Uterus (tissue), 4 donors: Measurements from ENCODE around the gene DPP4. TPM values are rescaled to one million over a fixed set of nuclear protein-coding genes. Genes with fewer than 3 reads are reported as not detected.

ENCODE experiments used
- DNase-seq, 2 donors: peaks; one replicate each; pipeline ENCODE4 v3.0.0-alpha.2; 2019 to 2020
- H3K27ac ChIP-seq, 2 donors: fragments of 200-600 bp; sonication (generic); 1 replicate in 1 of 2; 2 replicates in 1 of 2; pipeline ENCODE4 v1.5.1; 2016 to 2018
- H3K27me3 ChIP-seq, 2 donors: fragments of 200-600 bp; sonication (generic); one replicate each; pipeline ENCODE4 v1.5.1; 2018 to 2019; ENCODE audit warnings: control low read depth in 1 of 2
- H3K36me3 ChIP-seq, 2 donors: fragments of 200-600 bp; sonication (generic); one replicate each; pipeline ENCODE4 v1.5.1; 2019; ENCODE audit warnings: control low read depth in 1 of 2
- H3K4me1 ChIP-seq, 2 donors: fragments of 200-600 bp; sonication (generic); one replicate each; pipeline ENCODE4 v1.5.1; 2018 to 2019; ENCODE audit warnings: control low read depth in 1 of 2
- H3K4me3 ChIP-seq, 2 donors: fragments of 200-600 bp; sonication (generic); 1 replicate in 1 of 2; 2 replicates in 1 of 2; pipeline ENCODE4 v1.5.1; 2018 to 2019; ENCODE audit warnings: mild to moderate bottlenecking in 1 of 2
- H3K9me3 ChIP-seq, 2 donors: fragments of 200-600 bp; sonication (generic); one replicate each; pipeline ENCODE4 v1.5.1; 2019; ENCODE audit warnings: control low read depth in 1 of 2
- POLR2A ChIP-seq, 2 donors: fragments of 450-650 bp; IDR thresholded peaks; one replicate each; pipeline ENCODE4 v1.6.1; 2016; ENCODE audit warnings: antibody characterized with exemption in 2 of 2, mild to moderate bottlenecking in 1 of 2, moderate library complexity in 1 of 2
- intact Hi-C: fragments of 100-400 bp; cut with DNase I; formaldehyde crosslinking; loops from one replicate; pipeline ENCODE4 v1.15.1; 2023; ENCODE audit warnings: low total_unique reads
- total RNA-seq, 4 donors: library from RNA; depleted of rRNA in 3 of 4; stranded (reverse); fragments of >200 nt in 3 of 4; gene quantifications; one replicate each; pipeline versions ENCODE4 v1.1.0 to v1.2.4, GENCODE V29; 2014 to 2023
- TF ChIP-seq, protein P1 (sequence below), 4 experiments: fragments of 200-600 bp in 2 of 4; fragments of 450-650 bp in 2 of 4; sonication (generic) in 2 of 4; IDR thresholded peaks; one replicate each; pipeline ENCODE4 v1.5.1; 2016 to 2019; ENCODE audit warnings: antibody characterized with exemption in 4 of 4, mild to moderate bottlenecking in 2 of 4, moderate library complexity in 1 of 4
- donor health status: DM: yes; HTN: yes; CAD: no.

Gene DPP4
- total RNA-seq, 4 donors from 2014 or later = 1.8 to 36.3 (median 5.0) TPM

DNA sequence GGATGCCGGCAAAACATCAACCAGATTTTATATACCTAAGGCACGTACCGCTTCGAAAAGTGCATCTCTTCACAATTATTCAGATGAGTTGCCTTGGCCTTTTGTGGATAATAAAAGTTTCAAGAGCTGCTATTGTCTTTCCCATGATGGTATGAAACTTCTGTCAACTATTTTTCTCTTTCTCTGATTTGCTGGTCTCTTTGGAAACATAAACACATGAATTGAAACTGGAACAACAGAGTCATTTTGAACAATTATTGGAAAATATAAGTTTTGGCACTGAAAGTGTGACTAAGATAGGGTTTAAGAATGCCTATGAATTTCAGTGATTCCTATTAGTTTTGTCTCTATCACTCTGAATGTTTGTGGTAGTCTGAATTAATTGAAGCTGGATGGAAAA lies 109.9 kb downstream of the DPP4 start:
- no peak for TF ChIP-seq POLR2A (IDR thresholded peaks at IDR 0.05)
- intact Hi-C loops = no loop called here
- Histone ChIP-seq H3K4me1 (no peaks in the 10 kb centered on the region), H3K9me3 (no peaks in the 10 kb centered on the region), H3K36me3 (no peaks in the 10 kb centered on the region), H3K27me3 (no peaks in the 10 kb centered on the region), H3K27ac (no peak overlapping the region), H3K4me3 (no peak overlapping the region)
- DNase-seq = no peak

DNA sequence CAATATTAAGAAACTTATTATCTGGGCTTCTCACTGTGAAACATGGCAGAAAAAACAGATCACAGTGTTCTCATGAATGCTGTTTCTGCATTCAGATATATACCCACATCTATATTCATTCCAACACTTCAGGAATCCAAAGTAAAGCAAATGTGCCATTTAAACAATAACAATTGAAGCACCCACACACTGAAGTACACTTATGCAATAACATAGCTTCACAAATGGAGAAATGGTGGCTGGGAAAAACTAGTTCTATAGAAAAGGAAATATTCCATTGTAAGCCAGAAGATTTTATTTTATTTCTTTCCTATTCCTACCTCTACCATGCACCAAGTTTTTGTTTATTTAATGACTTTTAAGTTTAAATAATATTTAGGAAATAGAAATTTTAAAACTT lies 111.9 kb downstream of the DPP4 start:
- no peak for DNase-seq
- H3K36me3 ChIP-seq = no peaks in the 10 kb centered on the region
- H3K4me1 ChIP-seq = no peaks in the 10 kb centered on the region
- no peaks in the 10 kb centered on the region for H3K27me3 ChIP-seq
- no peaks in the 10 kb centered on the region for H3K9me3 ChIP-seq
- H3K27ac ChIP-seq = no peak overlapping the region
- H3K4me3 ChIP-seq = no peak overlapping the region
- TF ChIP-seq, protein P1, sequence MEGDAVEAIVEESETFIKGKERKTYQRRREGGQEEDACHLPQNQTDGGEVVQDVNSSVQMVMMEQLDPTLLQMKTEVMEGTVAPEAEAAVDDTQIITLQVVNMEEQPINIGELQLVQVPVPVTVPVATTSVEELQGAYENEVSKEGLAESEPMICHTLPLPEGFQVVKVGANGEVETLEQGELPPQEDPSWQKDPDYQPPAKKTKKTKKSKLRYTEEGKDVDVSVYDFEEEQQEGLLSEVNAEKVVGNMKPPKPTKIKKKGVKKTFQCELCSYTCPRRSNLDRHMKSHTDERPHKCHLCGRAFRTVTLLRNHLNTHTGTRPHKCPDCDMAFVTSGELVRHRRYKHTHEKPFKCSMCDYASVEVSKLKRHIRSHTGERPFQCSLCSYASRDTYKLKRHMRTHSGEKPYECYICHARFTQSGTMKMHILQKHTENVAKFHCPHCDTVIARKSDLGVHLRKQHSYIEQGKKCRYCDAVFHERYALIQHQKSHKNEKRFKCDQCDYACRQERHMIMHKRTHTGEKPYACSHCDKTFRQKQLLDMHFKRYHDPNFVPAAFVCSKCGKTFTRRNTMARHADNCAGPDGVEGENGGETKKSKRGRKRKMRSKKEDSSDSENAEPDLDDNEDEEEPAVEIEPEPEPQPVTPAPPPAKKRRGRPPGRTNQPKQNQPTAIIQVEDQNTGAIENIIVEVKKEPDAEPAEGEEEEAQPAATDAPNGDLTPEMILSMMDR (IDR thresholded peaks at IDR 0.05) = no peak
- no peak for TF ChIP-seq POLR2A (IDR thresholded peaks at IDR 0.05)
- intact Hi-C loops = no loop called here

DNA sequence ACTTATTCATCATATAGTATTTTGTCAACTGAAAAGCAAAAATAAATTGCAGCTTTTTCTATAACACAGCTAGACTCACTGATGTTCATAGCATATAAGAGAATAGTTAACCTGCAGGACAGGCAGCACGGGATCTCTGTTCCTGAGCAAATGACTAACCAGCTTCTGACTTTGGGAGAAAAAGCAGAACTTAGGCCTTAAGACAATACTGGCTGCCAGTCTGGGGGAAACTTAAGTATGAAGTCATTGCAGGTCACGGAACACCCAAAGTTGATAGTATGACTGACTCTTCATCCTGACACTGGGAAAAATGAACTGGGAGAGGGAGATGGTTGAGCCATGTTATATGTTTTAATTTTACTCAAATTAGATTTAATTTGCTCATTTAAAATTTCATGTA lies 113.0 kb downstream of the DPP4 start:
- no peaks in the 10 kb centered on the region for H3K27me3 ChIP-seq
- DNase-seq = no peak
- H3K27ac ChIP-seq = no peak overlapping the region
- H3K36me3 ChIP-seq = no peaks in the 10 kb centered on the region
- no peaks in the 10 kb centered on the region for H3K4me1 ChIP-seq
- H3K4me3 ChIP-seq = no peak overlapping the region
- no peaks in the 10 kb centered on the region for H3K9me3 ChIP-seq
- TF ChIP-seq POLR2A (IDR thresholded peaks at IDR 0.05) = no peak
- TF ChIP-seq, protein P1 (IDR thresholded peaks at IDR 0.05) = no peak
- intact Hi-C loops = no loop called here

DNA sequence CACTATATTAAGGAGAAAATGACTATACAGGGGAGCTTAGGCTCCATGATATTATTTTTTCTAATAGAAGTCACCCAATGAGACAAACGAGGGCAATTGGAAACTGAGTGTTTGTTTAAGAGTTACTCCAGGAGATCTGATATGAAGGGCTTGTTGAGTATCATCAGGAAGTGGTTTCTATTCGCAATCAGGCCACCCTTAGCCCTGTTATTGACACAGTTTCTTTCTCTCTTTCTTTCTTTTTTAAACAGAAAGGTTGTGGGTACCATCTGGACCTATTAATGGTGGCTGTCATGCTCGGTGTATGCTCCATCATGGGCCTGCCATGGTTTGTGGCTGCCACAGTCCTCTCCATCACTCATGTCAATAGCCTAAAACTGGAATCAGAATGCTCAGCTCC lies 117.3 kb downstream of the DPP4 start:
- no peak overlapping the region for H3K27ac ChIP-seq
- intact Hi-C loops = no loop called here
- H3K4me3 ChIP-seq = no peak overlapping the region
- no peaks in the 10 kb centered on the region for H3K4me1 ChIP-seq
- no peak for DNase-seq
- no peaks in the 10 kb centered on the region for H3K36me3 ChIP-seq
- no peaks in the 10 kb centered on the region for H3K9me3 ChIP-seq
- H3K27me3 ChIP-seq = no peaks in the 10 kb centered on the region
- TF ChIP-seq POLR2A (IDR thresholded peaks at IDR 0.05) = no peak
- TF ChIP-seq, protein P1 (IDR thresholded peaks at IDR 0.05) = no peak

DNA sequence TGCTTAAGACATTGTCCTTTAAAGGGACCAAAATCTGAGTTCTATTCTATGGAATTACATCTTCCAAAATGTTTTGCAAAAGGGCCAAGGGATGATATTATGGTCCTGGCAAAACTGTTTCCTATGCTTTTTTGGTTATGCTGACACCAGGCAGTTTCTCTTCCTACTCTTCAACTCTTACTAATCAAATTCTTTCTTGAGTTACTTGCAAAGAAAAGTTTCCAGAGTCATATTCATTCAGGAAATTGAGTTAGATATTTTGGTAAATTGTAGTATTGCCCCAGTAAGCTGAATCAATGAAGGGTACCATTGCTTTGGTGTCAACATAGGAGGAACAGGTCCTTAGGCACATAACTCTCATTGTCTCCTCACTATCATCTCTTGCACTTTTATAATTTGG lies 118.8 kb downstream of the DPP4 start:
- intact Hi-C loops = no loop called here

More for the DNA sequence above, 118.8 kb downstream of the DPP4 start:
- DNase-seq = no peak
- Histone ChIP-seq H3K9me3 (no peaks in the 10 kb centered on the region), H3K27ac (no peak overlapping the region), H3K4me1 (no peaks in the 10 kb centered on the region), H3K4me3 (no peak overlapping the region), H3K27me3 (no peaks in the 10 kb centered on the region), H3K36me3 (no peaks in the 10 kb centered on the region)
- TF ChIP-seq, protein P1 (IDR thresholded peaks at IDR 0.05) = no peak
- no peak for TF ChIP-seq POLR2A (IDR thresholded peaks at IDR 0.05)
